K562 (cell line): ENCODE data around the gene EIF2S3. TPM values are rescaled to one million over a fixed set of nuclear protein-coding genes. Genes with fewer than 3 reads are reported as not detected.
"Not testable (repeated sequence)": the region's sequence is repeated elsewhere in the genome, so short reads cannot be mapped to it uniquely, and the experiment has no call there.

Experiments
- ATAC-seq: fragments of 200-7000 bp; cut with Tn5 transposase; 3 replicates; pipeline ENCODE4 v1.9.1; 2020; ENCODE audit warnings: moderate library complexity
- BruUV-seq: library from RNA; stranded (reverse); fragments of 400-500 nt; replicated peaks from 2 replicates; lab custom pipeline; 2021; lab: Mats Ljungman, UMichigan
- CTCF ChIA-PET: fragments of 300-600 bp; formaldehyde crosslinking; extraction: SDS; loops from one replicate; lab custom pipeline; 2021; ENCODE audit warnings: low intra/inter-chr PET ratio; lab: Yijun Ruan, JAX
- POLR2A ChIA-PET: fragments of 300-600, 350-650 bp; sonication (Branson Sonifier 250); formaldehyde crosslinking; extraction: SDS; loops from one replicate; lab custom pipeline; 2021; ENCODE audit warnings: antibody characterized with exemption, inconsistent platforms; lab: Yijun Ruan, JAX
- DNase-seq, 4 experiments: peaks; one replicate each; pipeline versions ENCODE4 v3.0.0 to v3.0.0-alpha.2; 2011 to 2018; ENCODE audit warnings: low spot score in 3 of 4, mixed read lengths in 3 of 4; ENCODE audit errors: extremely low read depth in 1 of 4
- FAIRE-seq: peaks from 2 replicates; lab custom pipeline; 2011; peaks lifted over from hg19 to GRCh38; lab: Jason Lieb, UNC
- H2AFZ ChIP-seq: 2 replicates; pipeline ENCODE4 v1.6.0; 2011; ENCODE audit warnings: low read depth, low read length, control low read depth, inconsistent platforms
- H3K27ac ChIP-seq: fragments of 200-600 bp; 3 replicates; pipeline ENCODE4 v1.8.0; 2011; ENCODE audit warnings: low read depth, mild to moderate bottlenecking, control low read depth, inconsistent platforms, low read length, moderate library complexity, mixed read lengths; ENCODE audit errors: extremely low read depth
- H3K27me3 ChIP-seq, 2 experiments: fragments of 300-600 bp in 1 of 2; 2 replicates in 1 of 2; 3 replicates in 1 of 2; pipeline versions ENCODE4 v1.6.0 to v1.8.0; 2011; ENCODE audit warnings: inconsistent platforms in 2 of 2, low read length in 2 of 2, mild to moderate bottlenecking in 1 of 2, mixed read lengths in 1 of 2, moderate library complexity in 1 of 2; ENCODE audit not compliant: control insufficient read depth in 2 of 2, insufficient read depth in 2 of 2
- H3K36me3 ChIP-seq: fragments of 300-600 bp; 3 replicates; pipeline ENCODE4 v1.8.0; 2011; ENCODE audit warnings: mild to moderate bottlenecking, low read length, inconsistent platforms; ENCODE audit not compliant: control insufficient read depth, insufficient read depth
- H3K4me1 ChIP-seq, 2 experiments: fragments of 200-600 bp in 1 of 2; replicated peaks in 1 of 2; 2 replicates in 1 of 2; 3 replicates in 1 of 2; pipeline versions ENCODE4 v1.5.1 to v1.8.0; 2011; ENCODE audit warnings: inconsistent platforms in 2 of 2, low read length in 2 of 2, mild to moderate bottlenecking in 1 of 2, mixed read lengths in 1 of 2, moderate library complexity in 1 of 2; ENCODE audit not compliant: control insufficient read depth in 2 of 2, insufficient read depth in 2 of 2
- H3K4me2 ChIP-seq: 2 replicates; pipeline ENCODE4 v1.6.1; 2011; ENCODE audit warnings: low read length, control low read depth, inconsistent platforms, mixed read lengths; ENCODE audit not compliant: insufficient read depth
- H3K4me3 ChIP-seq: fragments of 200-600 bp; sonication (generic), shearing (Covaris generic); 2 replicates; pipeline ENCODE4 v1.5.1; 2016; ENCODE audit warnings: control low read depth, inconsistent platforms
- H3K79me2 ChIP-seq: fragments of 200-600 bp; 3 replicates; pipeline ENCODE4 v1.8.0; 2011; ENCODE audit warnings: low read length, inconsistent platforms; ENCODE audit not compliant: control insufficient read depth, insufficient read depth
- H3K9ac ChIP-seq, 2 experiments: 2 replicates each; pipeline versions ENCODE4 v1.6.0 to v1.6.1; 2011; ENCODE audit warnings: low read depth in 2 of 2, low read length in 2 of 2, control low read depth in 1 of 2, inconsistent platforms in 1 of 2, mild to moderate bottlenecking in 1 of 2, mixed read lengths in 1 of 2; ENCODE audit not compliant: insufficient read depth in 1 of 2
- H3K9me1 ChIP-seq: one replicate; pipeline ENCODE4 v1.6.0; 2011; ENCODE audit warnings: inconsistent platforms, mild to moderate bottlenecking, low read length, moderate library complexity; ENCODE audit not compliant: control insufficient read depth, insufficient read depth
- H3K9me3 ChIP-seq: replicated peaks from 2 replicates; pipeline ENCODE4 v1.5.1; 2011; ENCODE audit warnings: low read depth, low read length, inconsistent platforms; ENCODE audit not compliant: control insufficient read depth, insufficient read depth
- H4K20me1 ChIP-seq: replicated peaks from 2 replicates; pipeline ENCODE4 v1.6.1; 2011; ENCODE audit warnings: low read length, inconsistent platforms, mixed read lengths; ENCODE audit not compliant: control insufficient read depth, insufficient read depth
- ZBTB33 ChIP-seq: sonication (generic); formaldehyde crosslinking; IDR thresholded peaks from 2 replicates; pipeline ENCODE4 v1.8.1; 2023; ENCODE audit warnings: mild to moderate bottlenecking, missing genetic modification reagents
- WGBS: fragments of 100-300 bp; shearing (Covaris generic); methylation state at CpG from one replicate; pipeline ENCODE4 v1.1.6; 2016; ENCODE audit warnings: low coverage, mixed read lengths; ENCODE audit not compliant: insufficient coverage; ENCODE audit errors: missing lambda C conversion rate; 5-methylcytosine and 5-hydroxymethylcytosine counted together
- in situ Hi-C: fragments of 300-500 bp; cut with MboI; formaldehyde crosslinking; loops from 4 replicates; pipeline ENCODE4 v1.15.0; 2018; ENCODE audit warnings: inconsistent platforms, mixed read lengths
- intact Hi-C: fragments of 100-400 bp; cut with micrococcal nuclease; formaldehyde crosslinking; loops from 2 replicates; pipeline ENCODE4 v1.14.2; 2022
- polyA plus RNA-seq, 8 experiments: library from polyadenylated mRNA; depleted of rRNA in 4 of 8; stranded (reverse) in 5 of 8; unstranded in 3 of 8; fragments of >200 nt; fragmentation: Nextera tagmentation in 2 of 8; fragmentation: Illumina TruSeq in 1 of 8; extraction: Ambion mirVana in 2 of 8; extraction: Trizol in 1 of 8; gene quantifications; 2 replicates each; pipeline versions ENCODE4 v1.2.1 to v1.2.3, GENCODE V29; 2011 to 2014; ENCODE audit warnings: inconsistent platforms in 1 of 8, missing spikeins in 1 of 8
- total RNA-seq, 7 experiments: library from RNA; depleted of rRNA in 6 of 7; stranded (reverse); fragments of >200 nt in 6 of 7; fragmentation: Illumina TruSeq in 2 of 7; extraction: Trizol in 2 of 7; gene quantifications; 2 replicates each; pipeline versions ENCODE4 v1.2.1 to v1.2.3, GENCODE V29; 2011 to 2021; ENCODE audit warnings: low replicate concordance in 1 of 7

Gene EIF2S3
- total and polyA plus RNA-seq, 9 of the 15 experiments (the other 6 are each of a cell fraction or from before 2014, with no cell fraction given) = 148 to 439 (median 275) TPM

- TF ChIP-seq ZBTB33 (CRISPR knock-in tag) = peak; percentile 64
- H3K4me3 ChIP-seq, H3K9me3 ChIP-seq, H3K9ac ChIP-seq, ATAC-seq, H3K79me2 ChIP-seq, H3K4me2 ChIP-seq, H3K27ac ChIP-seq, CTCF ChIA-PET, BruUV-seq, H2AFZ ChIP-seq, FAIRE-seq, H3K9me1 ChIP-seq, POLR2A ChIA-PET, H3K27me3 ChIP-seq, H4K20me1 ChIP-seq, H3K4me1 ChIP-seq, H3K36me3 ChIP-seq, DNase-seq: not testable (repeated sequence)
- intact Hi-C loops = loop anchor here (10.0 kb wide), 1 partner anchor 356 kb away; no protein-coding TSS in a partner anchor
- in situ Hi-C loops = loop anchor here (10.0 kb wide), 1 partner anchor 356 kb away; no protein-coding TSS in a partner anchor
- WGBS = 51% methylated on average over 9 of the region's 26 CpGs
Measured at GRCh38 chrX:24050522-24051318, 4.0 kb upstream of the EIF2S3 start.
